Measurements from ENCODE around the gene TJP1. TPM values are rescaled to one million over a fixed set of nuclear protein-coding genes. Genes with fewer than 3 reads are reported as not detected.

Gene TJP1
- total and polyA plus RNA-seq, 2 of the 8 experiments (the other 6 are each of a cell fraction or from before 2014, with no cell fraction given), result 46.3 to 138 TPM

GRCh38 chr15:29747837-29748417 is 74.3 kb downstream of the TJP1 start:
- no peaks in the 10 kb centered on the region for H4K20me1 ChIP-seq (replicated peaks in 1 of 2; ENCODE audit: control insufficient read depth in 1 of 2, insufficient read depth in 2 of 2, low read length in 2 of 2)
- no peaks in the 10 kb centered on the region for H3K79me1 ChIP-seq (ENCODE audit: low read depth, low read length)
- H3K4me1 ChIP-seq (replicated peaks in 1 of 4; ENCODE audit: control insufficient read depth in 3 of 4, insufficient read depth in 4 of 4, low read length in 3 of 4), result no peaks in the 10 kb centered on the region
- no peak overlapping the region for H3K27ac ChIP-seq (ENCODE audit: low read depth, low read length)
- ChIA-PET CTCF (ENCODE audit: partially characterized antibody) (interaction anchor here (0.6 to 3.3 kb wide), 5 partner anchors 8 to 181 kb away, joined by 3 to 23 read pairs (median 3); no protein-coding TSS in a partner anchor), POLR2A (ENCODE audit: partially characterized antibody) (interaction anchor here (1.2 kb wide), 1 partner anchor 25 kb away, joined by 4 read pairs; no protein-coding TSS in a partner anchor)
- no peak overlapping the region for H3K18ac ChIP-seq (ENCODE audit: extremely low read depth, low read length)
- 0 out of 4 replicates have a peak, but pooled peaks cover 0 to 2% of the 10 kb centered on the region in 2 experiments for H3K79me2 ChIP-seq (ENCODE audit: control insufficient read depth in 1 of 2, insufficient read depth in 2 of 2, low read length in 2 of 2)
- H3K4me3 ChIP-seq (ENCODE audit: extremely low read depth in 1 of 4, insufficient read depth in 2 of 4, low read depth in 3 of 4, low read length in 4 of 4), result no peak overlapping the region
- no peak overlapping the region for H3K4me2 ChIP-seq (ENCODE audit: insufficient read depth in 1 of 2, low read depth in 2 of 2, low read length in 2 of 2)
- no peaks in the 10 kb centered on the region for H3K23me2 ChIP-seq (ENCODE audit: low read depth, low read length)
- FAIRE-seq (no peak), DNase-seq (ENCODE audit: low read depth in 1 of 2, low spot score in 2 of 2) (no peak)
- H3K9me3 ChIP-seq (ENCODE audit: insufficient read depth in 2 of 2, low read depth in 1 of 2, low read length in 1 of 2), result no peaks in the 10 kb centered on the region
- H3K36me3 ChIP-seq (ENCODE audit: control insufficient read depth in 2 of 4, insufficient read depth in 4 of 4, low read length in 3 of 4), result peaks cover 0 to 3% (median 0%) of the 10 kb centered on the region in 4 experiments; a peak in 1 of 8 replicates
- H2AK5ac ChIP-seq (ENCODE audit: low read depth, low read length), result no peak overlapping the region
- no peak overlapping the region for H2BK20ac ChIP-seq (ENCODE audit: low read length)
- H3K56ac ChIP-seq (replicated peaks; ENCODE audit: insufficient read length, low read depth, low read length), result no peak overlapping the region
- H3K23ac ChIP-seq (ENCODE audit: insufficient read length), result no peak overlapping the region
- WGBS, 2 experiments (ENCODE audit: extremely low coverage in 1 of 2, insufficient coverage in 1 of 2, insufficient read length in 1 of 2, insufficient replicate concordance in 2 of 2, low coverage in 1 of 2, low lambda C conversion rate in 2 of 2, missing lambda C conversion rate in 1 of 2), result 93% methylated on average over 3 of the region's 3 CpGs; no CpG with 5 or more reads in 1 of the 2 experiments
- H2BK120ac ChIP-seq (replicated peaks; ENCODE audit: low read depth, low read length), result no peak overlapping the region
- no peak overlapping the region for H4K91ac ChIP-seq (replicated peaks; ENCODE audit: insufficient read length, low read length)
- no peak overlapping the region for H3K14ac ChIP-seq (ENCODE audit: insufficient read length)
- no peak overlapping the region for H3K9ac ChIP-seq (replicated peaks in 1 of 4; ENCODE audit: extremely low read depth in 1 of 4, low read depth in 3 of 4, low read length in 3 of 4)
- H4K8ac ChIP-seq (ENCODE audit: extremely low read depth, insufficient read depth, low read length), result no peak overlapping the region
- TF ChIP-seq MAFK (IDR thresholded peaks at IDR 0.05; ENCODE audit: low read depth, low read length), result no peak
- no peak for TF ChIP-seq ZNF274 (IDR thresholded peaks at IDR 0.05; ENCODE audit: borderline replicate concordance, extremely low read depth, low read length)
- no peak for TF ChIP-seq CHD2 (IDR thresholded peaks at IDR 0.05; ENCODE audit: low read length)
- no peak for TF ChIP-seq SP4 (IDR thresholded peaks at IDR 0.05; ENCODE audit: low read length)
- no peak for TF ChIP-seq HDAC6 (IDR thresholded peaks at IDR 0.05; ENCODE audit: low read depth, low read length)
- no peak for TF ChIP-seq SIX5 (IDR thresholded peaks at IDR 0.05; ENCODE audit: low read depth, low read length)
- no peak overlapping the region for H3K4ac ChIP-seq (replicated peaks; ENCODE audit: insufficient read length, low read depth, low read length)
- no peak overlapping the region for H4K5ac ChIP-seq (ENCODE audit: insufficient read length, low read depth, low read length)
- H2BK12ac ChIP-seq (ENCODE audit: low read depth, low read length), result no peak overlapping the region
- no peak overlapping the region for H2AFZ ChIP-seq (ENCODE audit: low read length)
- H2BK15ac ChIP-seq (ENCODE audit: low read length), result no peak overlapping the region
- no peak overlapping the region for H2BK5ac ChIP-seq (ENCODE audit: low read depth, low read length)
- no peaks in the 10 kb centered on the region for H3K27me3 ChIP-seq (replicated peaks in 1 of 4; ENCODE audit: control insufficient read depth in 3 of 4, extremely low read depth in 1 of 4, insufficient read depth in 3 of 4, low read length in 3 of 4)
